Measurements from ENCODE around the gene TRAT1. TPM values are rescaled to one million over a fixed set of nuclear protein-coding genes. Genes with fewer than 3 reads are reported as not detected.
A peak's percentile ranks its signal among the peaks of the same experiment; 100 is the strongest.

Gene TRAT1
- total RNA-seq, 4 donors from 2014 or later, result 0.56 to 1.6 (median 1.3) TPM; not detected in 1

GRCh38 chr3:108804437-108804836, 18.1 kb upstream of the TRAT1 start:
- no peaks in the 10 kb centered on the region for H3K36me3 ChIP-seq
- 48 to 53% methylated on average over 2 of the region's 2 CpGs for WGBS, 2 donors
- TF ChIP-seq CTCF (IDR thresholded peaks at IDR 0.05) (no peak), POLR2A (IDR thresholded peaks at IDR 0.05) (no peak)

DNA sequence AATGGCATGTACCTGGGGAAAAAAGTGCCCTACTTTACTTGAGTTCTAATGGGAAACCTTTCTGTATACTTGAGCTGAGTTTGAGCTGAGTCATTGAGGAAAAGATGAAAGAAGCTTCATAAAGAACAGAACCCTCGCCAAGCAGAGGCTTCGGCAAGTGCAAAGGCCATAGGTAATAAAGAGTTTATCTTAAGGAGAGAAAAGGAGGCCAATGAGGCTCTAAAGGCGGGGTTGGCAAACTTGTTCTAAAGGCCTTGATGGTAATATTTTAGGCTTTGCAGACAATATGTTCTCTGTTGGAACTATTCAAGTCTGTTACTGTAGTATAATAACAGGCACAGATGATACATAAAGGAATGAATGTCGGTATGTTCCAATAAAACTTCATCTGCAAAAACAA, 17.6 kb upstream of the TRAT1 start:
- no peak for DNase-seq
- Histone ChIP-seq H3K27ac (no peak overlapping the region), H3K36me3 (no peaks in the 10 kb centered on the region), H3K4me3 (replicated peaks in 1 of 3) (no peak overlapping the region), H3K27me3 (no peaks in the 10 kb centered on the region), H3K9me3 (no peaks in the 10 kb centered on the region), H3K4me1 (no peaks in the 10 kb centered on the region)
- no peak for TF ChIP-seq POLR2A (IDR thresholded peaks at IDR 0.05)
- TF ChIP-seq CTCF (IDR thresholded peaks at IDR 0.05), result no peak
- WGBS, 2 donors, result 90 to 91% methylated on average over 4 of the region's 4 CpGs
- intact Hi-C loops (cut with DNase I), result no loop called here

More at GRCh38 chr3:108804437-108804836, 18.1 kb upstream of the TRAT1 start:
- intact Hi-C loops (cut with DNase I), result no loop called here
- H3K27ac ChIP-seq, result no peak overlapping the region
- no peaks in the 10 kb centered on the region for H3K27me3 ChIP-seq
- no peak overlapping the region for H3K4me3 ChIP-seq (replicated peaks in 1 of 3)
- DNase-seq, result no peak
- H3K4me1 ChIP-seq, result no peaks in the 10 kb centered on the region
- H3K9me3 ChIP-seq, result no peaks in the 10 kb centered on the region

DNA sequence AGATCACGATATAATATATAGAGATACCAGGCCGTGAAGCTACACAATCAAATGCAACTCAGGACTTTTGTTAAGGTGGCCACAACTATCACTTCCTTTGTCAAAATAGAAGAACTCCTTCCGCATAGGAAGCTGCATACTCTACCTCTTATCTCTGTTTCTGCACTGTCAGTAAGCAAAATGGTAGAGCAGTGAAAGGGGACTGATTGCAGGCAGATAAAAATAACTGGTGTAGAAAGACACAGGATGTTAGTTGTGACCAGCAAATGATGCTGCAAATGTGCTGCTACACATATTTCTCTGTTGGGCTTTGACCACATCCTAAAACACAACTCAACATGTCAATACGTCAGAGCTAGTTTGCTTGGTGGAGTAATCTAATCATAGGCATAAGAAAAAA, 16.3 kb upstream of the TRAT1 start:
- DNase-seq, result no peak
- no peak overlapping the region for H3K27ac ChIP-seq
- H3K4me3 ChIP-seq (replicated peaks in 1 of 3), result no peak overlapping the region
- no peaks in the 10 kb centered on the region for H3K27me3 ChIP-seq
- intact Hi-C loops (cut with DNase I), result no loop called here
- no peaks in the 10 kb centered on the region for H3K4me1 ChIP-seq
- WGBS, 2 donors, result 77 to 80% methylated on average over 4 of the region's 4 CpGs
- no peaks in the 10 kb centered on the region for H3K9me3 ChIP-seq
- H3K36me3 ChIP-seq, result no peaks in the 10 kb centered on the region
- no peak for TF ChIP-seq CTCF (IDR thresholded peaks at IDR 0.05)
- no peak for TF ChIP-seq POLR2A (IDR thresholded peaks at IDR 0.05)

- no peak overlapping the region for H3K4me3 ChIP-seq (replicated peaks in 1 of 3)
- TF ChIP-seq POLR2A (IDR thresholded peaks at IDR 0.05) (no peak), CTCF (IDR thresholded peaks at IDR 0.05) (peak in 2 of 6 experiments; percentile 12 to 32)
These were observed 4.2 kb upstream of the TRAT1 start for GRCh38 chr3:108818404-108818803.

DNA sequence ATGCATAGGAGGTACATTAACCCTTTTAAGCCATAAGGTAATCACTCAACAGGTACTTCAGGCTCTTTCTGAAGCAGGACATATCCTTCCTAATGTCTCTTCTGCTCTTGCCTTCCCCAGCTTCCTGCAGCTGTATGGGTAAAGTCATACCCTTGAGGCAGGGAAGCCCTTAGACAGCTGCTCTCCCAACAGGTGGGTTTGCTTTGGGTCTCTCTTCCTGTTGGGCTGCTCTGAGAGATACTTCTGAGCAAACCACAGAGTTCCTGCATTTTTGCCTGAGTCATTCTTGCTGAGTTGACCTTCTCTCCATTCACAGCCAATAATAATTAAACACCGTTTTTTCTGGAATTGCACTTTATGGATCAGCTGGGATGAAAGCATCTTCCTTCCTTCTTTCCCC, 2.0 kb upstream of the TRAT1 start:
- Histone ChIP-seq H3K27ac (no peak overlapping the region), H3K4me1 (no peaks in the 10 kb centered on the region), H3K27me3 (no peaks in the 10 kb centered on the region), H3K9me3 (no peaks in the 10 kb centered on the region), H3K4me3 (replicated peaks in 1 of 3) (no peak overlapping the region), H3K36me3 (no peaks in the 10 kb centered on the region)
- TF ChIP-seq POLR2A (IDR thresholded peaks at IDR 0.05) (no peak), CTCF (IDR thresholded peaks at IDR 0.05) (no peak)
- no peak for DNase-seq
- WGBS, 2 donors, result 85 to 92% methylated on average over 1 of the region's 1 CpG
- intact Hi-C loops (cut with DNase I), result no loop called here

More at GRCh38 chr3:108818404-108818803, 4.2 kb upstream of the TRAT1 start:
- Histone ChIP-seq H3K27ac (no peak overlapping the region), H3K27me3 (no peaks in the 10 kb centered on the region), H3K4me1 (no peaks in the 10 kb centered on the region), H3K36me3 (no peaks in the 10 kb centered on the region), H3K9me3 (no peaks in the 10 kb centered on the region)
- 29 to 31% methylated on average over 2 of the region's 2 CpGs for WGBS, 2 donors
- intact Hi-C loops (cut with DNase I), result no loop called here
- peak; percentile 3 to 14 for DNase-seq
